ELF-1 (cell line): ENCODE measurements around the gene ZC3H7B.

Experiments used
- DNase-seq: peaks from one replicate; pipeline ENCODE4 v3.0.0-alpha.2; 2016; ENCODE audit warnings: low read depth, low spot score

The ZC3H7B gene

DNA sequence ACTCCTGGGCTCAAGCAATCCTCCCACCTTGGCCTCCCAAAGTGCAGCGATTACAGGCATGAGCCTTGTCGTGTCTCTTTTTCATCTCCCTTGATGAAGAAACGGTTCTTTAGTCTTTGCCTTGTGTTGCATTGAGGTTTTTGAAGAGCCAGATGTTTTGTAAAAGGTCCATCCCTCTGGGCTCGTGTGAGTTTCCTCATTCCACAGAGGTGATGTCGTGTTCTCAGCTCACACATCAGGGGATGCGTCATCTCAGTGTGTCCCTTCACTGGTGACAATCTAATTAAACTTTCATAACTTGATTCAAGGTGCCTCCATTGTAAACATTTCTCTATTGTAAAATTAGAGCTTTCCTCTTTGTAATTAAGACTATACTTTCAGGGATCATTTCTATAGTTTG, 50.7 kb downstream of the ZC3H7B start:
- peak; percentile 14 for DNase-seq

DNA sequence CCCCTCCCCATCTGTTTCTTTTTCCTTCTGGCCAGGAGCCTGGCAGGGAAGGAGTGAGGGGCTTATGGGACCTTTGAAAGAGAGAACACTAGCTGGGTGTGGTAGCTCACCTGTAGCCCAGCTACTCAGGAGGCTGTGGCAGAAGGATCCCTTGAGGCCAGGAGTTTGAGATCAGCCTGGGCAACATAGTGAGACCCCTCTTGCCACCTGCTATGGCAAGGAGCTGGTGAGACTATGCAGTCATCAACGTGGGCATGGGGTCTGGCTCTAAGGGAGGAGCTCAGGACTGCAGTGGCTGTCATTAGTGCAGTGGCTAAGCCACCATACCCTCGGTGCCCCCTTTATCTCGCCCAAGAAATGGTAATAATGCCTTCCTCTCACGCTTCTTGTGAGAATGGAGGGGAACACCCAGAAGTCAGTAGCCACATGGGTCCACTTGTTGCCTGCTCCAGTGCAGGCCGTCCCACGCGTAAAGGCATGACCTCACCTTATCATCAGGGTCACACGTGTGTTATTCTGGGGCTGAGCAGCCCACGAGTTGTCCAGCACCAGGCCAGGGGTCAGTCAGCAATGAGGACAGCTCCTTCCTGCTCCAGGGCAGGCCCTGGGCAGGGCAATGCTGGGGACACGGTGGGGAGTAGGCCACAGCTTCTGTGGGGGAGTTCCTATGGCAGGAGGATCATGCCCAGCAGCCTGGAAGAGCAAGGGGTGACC, 52.7 kb downstream of the ZC3H7B start:
- no peak for DNase-seq

DNA sequence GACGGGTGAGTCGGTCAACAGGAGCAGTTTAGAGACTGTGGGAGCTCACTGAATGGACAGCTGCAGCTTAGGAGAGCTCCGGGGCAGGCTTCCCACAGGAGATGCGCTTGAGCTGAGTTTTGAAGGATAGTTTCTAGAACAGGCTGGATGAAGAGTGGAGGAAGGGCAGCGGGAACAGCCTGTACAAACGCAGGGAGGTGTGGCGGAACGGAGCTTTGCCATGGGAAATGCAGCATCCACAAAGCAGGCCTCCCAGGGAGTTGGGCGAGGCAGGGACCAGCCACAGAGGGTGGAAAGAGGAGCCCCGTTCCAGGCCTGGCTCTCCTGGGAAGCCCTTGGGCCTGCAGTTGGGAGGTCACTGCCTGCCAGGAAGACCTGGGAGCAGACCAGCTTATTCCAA, 53.7 kb downstream of the ZC3H7B start:
- no peak for DNase-seq

DNA sequence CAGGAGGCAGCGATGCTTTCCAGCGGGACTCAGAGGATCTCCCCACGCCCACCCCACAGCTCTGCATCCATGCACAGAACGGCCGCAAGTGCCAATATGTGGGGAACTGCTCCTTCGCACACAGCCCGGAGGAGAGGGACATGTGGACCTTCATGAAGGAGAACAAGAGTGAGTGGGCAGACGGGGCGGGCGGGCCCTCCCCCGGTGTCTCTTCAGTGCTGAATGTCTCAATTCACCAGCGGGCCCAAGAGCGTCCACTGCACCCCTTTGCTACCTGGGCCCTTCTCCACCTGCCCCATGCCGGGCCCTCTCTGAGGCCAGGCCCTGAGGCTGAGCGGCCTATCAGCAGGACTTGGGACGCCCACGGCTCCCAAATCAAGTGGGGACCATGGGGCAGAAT, 54.6 kb downstream of the ZC3H7B start:
- DNase-seq: no peak

DNA sequence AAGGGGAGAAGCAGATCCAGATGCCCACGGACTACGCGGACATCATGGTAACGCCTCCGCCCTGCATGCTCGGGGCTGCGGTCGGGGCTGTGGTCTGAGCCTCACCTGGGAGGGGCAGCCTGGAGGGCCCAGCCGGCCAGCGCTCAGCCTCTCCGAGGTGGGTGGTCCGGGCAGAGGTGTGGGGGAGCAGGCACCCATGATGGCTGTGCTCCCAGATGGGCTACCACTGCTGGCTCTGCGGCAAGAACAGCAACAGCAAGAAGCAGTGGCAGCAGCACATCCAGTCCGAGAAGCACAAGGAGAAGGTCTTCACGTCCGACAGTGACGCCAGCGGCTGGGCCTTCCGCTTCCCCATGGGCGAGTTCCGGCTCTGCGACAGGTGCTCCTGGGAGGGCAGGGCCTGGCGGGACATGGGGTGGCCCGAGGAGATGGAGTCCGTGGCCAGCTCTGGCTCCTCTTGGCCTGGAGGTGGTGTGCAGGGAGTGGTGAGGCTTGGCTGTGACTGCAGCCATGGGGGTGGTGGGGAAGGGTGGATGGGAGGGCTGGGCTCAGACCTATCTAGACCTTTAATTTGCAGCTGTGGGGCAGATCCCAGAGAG, 55.2 kb downstream of the ZC3H7B start:
- no peak for DNase-seq

DNA sequence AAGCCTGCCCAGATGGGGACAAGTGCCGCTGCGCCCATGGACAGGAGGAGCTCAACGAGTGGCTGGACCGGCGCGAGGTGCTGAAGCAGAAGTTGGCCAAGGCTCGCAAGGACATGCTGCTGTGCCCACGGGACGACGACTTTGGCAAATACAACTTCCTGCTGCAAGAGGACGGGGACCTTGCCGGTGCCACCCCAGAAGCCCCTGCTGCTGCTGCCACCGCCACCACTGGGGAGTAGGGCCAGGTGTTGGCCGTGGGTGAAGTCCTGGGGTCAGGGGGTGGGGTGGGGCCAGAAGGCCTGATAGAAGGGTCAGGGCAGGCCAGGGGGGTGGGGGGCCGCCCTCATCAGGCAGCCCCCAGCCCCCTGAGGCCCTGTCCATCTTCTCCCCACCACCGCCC, 55.9 kb downstream of the ZC3H7B start:
- no peak for DNase-seq

DNA sequence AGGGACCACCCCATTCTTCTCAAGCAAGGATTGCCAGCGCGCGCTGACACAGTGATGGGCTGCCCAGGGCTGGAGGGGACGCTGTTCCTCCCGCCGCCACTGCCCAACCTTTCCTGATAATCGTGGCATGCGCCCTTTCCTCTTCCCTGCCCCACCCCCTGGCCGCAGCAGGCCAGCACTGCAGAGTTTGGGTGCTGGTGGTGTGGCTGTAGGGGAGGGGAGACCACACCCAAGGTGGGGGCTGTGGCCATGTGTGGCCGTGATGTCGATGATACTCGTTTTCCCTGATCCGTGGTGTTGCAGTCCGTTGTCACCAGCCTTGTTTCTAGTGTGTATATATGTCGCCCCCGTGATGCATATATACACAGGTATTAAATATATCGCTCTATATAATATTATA, 57.6 kb downstream of the ZC3H7B start:
- DNase-seq: no peak

DNA sequence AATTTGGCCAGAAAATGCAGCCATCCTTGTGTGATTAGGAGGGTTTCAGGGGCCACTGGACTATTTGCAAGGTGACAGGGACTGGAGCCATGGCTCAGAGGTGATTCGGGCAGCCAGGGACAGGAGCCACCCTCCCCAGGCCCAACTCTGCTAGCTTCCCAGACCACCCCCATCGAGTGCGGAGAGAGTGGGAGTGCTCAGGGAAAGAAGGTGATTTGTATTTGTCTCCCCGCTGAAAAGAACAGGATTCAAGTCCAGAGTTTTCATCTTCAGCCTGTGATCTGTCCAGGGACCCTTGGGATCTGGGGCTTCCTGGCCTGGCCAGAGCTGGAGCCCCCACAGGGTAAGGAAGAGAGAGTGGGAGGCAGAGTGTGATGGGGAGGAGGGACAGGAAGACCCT, 58.1 kb downstream of the ZC3H7B start:
- no peak for DNase-seq

DNA sequence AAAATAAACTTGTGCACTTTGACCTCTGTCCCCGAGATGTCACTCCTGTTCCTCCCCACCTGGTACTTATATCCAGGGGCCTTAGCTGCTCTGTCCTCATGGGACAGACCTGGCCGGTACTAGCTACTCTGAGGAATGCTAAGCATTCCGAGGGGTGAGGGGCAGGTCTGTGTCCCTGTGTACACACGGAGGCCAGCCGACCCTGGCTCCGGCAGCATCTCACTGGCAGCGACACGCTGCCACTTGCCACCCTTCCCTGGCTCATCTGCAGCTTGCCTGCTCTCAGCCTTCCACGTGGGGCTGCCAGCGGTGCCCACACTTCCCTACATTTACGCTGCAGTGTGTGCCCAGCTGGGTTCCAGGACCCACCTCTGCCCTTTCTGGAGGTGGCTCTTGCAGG, 58.8 kb downstream of the ZC3H7B start:
- DNase-seq: peak; percentile 77

DNA sequence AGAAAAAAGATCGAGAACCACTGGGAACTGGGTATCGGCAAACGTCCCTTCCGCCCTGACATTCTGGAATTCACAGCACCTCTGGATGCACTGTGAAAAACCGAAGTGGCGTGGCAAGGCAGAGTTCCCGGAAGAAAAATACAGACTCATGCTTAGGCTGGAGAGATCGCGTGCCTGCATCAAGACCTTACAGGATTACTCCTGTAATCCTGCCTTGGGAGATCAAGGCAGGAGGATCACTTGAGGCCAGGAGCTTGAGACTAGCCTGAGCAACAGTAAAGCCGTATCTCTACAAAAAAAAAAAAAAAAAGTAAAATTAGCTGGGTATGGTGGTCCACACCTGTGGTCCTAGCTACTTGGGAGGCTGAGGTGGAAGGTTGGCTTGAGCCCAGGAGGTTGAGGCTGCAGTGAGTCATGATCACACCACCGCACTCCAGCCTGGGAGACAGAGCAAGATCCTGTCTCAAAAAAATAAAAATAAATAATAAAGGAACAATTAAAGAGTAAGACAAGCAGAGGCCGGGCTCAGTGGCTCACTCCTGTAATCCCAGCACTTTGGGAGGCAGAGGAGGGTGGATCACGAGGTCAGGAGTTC, 60.5 kb downstream of the ZC3H7B start:
- DNase-seq: no peak

DNA sequence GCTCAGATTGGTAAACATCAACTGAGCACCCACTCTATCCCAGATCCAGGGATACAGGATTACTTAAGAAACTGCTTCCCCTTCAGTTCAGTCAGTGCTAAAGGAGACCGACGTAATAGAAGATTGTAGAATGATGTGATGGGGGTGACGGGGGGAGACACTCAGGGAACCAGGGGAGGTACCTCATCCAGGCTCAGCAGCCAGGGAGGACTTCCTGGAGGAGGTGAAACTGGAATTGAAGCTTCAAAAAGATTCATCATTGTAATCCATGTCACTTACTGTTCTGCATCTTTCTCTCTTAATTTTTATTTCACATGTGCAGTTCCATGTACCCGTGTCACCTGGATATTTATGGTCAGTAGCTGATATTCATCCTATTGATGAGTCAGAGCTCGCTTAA, 61.3 kb downstream of the ZC3H7B start:
- no peak for DNase-seq

DNA sequence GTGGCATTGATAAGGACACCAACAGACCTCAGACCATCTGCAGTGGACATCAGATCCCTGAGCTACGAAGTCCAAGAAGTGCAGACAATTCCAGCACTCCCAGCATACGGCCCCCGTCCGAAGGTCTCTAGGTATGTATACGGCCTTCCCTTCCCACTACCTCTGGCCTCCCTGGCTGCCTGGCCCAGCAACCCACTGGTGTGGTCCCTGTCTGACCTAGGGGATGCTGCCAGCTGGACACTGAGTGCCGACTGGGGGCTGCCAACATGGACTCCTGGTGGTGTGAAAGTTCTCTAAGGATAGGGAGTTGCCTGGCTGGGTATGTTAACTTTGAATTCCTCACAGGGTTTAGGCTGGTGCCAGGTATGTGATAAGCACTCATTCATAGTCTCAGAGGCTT, 62.9 kb downstream of the ZC3H7B start:
- DNase-seq: no peak

DNA sequence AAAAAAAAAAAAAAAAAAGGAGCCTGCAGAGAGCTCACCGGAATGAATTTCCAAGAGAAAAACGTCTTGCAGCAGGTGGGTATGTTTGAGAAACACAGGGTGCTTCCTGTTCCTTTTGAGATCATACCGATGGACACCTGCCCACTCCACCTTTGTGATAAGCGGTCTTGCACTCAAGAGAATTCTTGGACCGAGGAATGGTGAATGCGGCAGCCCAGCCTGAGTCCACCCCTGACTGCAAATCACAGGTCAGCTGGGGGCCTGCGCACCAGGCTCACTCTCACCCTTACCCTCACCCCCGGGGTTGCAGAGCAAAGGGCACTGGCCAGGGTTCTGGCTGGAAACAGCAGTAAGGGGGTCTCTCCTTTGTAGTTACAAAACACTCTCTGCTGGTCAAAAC, 63.6 kb downstream of the ZC3H7B start:
- DNase-seq: no peak

DNA sequence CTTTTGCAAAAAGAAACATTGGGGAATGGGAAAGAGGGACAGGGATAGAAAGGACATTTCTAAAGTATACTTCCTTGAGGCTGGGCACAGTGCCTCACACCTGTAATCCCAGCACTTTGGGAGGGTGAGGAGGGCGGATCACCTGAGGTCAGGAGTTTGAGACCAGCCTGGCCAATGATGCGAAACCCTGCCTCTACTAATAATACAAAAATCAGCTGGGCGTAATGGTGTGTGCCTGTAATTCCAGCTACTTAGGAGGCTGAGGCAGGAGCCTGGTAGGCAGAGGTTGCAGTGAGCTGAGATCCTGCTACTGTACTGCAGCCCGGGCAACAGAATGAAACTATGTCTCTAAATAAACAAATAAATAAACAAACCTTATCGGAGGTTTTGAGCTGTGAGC, 64.1 kb downstream of the ZC3H7B start:
- DNase-seq: no peak

DNA sequence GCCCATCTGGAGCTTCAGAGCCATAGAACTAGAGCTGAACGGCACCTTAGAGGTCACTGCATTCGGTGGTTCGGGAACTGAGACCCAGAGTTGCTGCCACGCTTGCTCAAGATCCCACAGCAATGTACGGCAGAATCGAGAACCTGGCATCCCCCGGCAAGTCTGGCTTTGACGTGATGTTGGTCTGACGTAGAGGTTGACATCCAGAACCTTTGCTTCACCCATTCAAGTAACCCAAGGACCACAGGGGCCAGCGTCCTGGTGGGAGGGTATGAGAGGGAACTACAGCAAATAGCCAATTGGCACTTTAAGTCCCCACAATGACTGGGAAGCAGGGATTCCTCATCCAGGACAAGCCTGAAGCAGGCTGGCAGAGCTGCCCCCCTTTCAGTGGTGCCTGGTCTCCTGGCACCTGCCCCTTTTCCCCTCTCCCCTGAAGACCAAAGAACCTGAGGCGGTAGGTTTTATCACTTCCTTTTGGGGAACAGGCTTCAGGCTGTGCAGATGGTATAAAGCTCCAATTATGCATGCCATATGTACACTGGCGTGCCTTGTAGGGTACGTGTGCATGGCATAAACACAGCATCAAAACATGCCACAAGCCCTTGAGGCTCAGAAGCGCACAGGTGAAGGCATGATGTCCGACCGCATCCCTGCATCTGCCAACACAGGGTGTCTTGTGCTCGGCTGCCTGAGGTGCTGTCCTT, 65.2 kb downstream of the ZC3H7B start:
- no peak for DNase-seq

DNA sequence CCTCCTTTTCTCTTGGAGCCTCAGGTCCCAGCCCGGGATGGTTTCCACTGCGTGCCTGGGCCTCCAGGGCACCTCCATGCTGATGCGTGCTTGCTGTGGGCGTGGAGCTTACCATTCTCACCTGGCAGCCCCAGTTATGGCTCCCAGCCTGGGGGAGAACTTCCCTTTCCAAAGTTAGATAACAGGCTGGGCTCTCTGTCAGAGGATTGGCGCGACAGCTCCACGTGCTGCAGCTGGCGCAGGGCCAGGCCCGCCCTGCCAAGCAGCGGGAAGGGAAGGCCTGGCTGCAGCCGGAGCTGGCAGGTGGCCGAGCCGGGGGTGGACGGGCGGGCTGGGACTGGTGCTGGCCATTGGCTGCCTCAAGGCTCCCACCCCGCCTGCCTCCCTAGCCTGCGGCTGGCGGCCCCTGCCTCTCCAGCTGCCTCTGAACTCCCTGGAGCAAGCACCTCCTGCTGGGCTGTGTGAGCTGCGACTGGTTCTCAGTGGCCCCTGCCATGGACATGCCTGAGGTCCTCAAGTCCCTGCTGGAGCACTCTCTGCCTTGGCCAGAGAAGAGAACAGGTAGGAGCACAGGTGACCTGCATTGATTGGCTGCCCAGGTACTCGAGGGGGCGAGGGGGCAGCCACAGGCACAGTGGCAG, 65.8 kb downstream of the ZC3H7B start:
- peak; percentile 80 for DNase-seq

DNA sequence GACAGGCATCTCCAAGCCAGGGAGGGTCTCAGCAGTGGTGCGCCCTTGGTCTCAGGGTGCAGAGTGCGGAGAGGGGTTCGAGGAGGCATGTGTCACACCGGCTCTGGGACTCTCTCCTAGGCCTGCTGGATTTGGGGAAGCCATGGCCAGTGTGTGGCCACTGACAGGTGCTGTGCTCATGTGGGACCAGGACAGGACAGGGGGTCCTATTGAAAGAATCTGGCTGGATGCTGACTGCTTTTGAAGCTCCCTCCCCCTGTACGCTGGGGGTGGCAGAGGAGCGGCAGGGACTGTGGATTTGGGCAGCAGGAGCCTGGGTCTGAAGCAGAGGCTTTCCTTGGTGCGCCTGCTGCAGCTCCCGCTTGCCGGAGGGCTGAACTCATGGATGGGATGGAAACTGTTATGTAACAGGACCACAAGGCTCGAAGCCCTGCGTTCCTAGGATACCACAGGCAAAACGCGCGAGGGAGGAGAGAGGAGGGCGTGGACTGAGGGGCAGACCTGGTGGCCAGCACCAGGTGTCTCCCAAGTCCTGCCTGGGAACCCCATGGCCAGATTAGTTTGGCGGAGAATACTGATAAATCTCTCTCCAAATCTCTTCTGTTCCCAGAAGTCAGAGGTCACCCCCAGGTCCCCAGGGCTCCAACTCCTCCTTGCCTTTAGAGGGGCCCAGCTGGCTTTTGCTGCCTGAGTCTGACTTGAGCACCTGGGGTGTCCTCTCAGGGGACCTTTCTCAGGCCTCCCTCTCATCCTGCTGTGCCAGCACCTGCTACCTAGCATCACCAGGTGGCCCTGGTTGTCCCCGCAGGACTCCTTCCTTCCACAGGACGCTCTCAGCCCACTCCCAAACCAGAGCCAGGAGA, 66.6 kb downstream of the ZC3H7B start:
- peak; percentile 56 for DNase-seq

DNA sequence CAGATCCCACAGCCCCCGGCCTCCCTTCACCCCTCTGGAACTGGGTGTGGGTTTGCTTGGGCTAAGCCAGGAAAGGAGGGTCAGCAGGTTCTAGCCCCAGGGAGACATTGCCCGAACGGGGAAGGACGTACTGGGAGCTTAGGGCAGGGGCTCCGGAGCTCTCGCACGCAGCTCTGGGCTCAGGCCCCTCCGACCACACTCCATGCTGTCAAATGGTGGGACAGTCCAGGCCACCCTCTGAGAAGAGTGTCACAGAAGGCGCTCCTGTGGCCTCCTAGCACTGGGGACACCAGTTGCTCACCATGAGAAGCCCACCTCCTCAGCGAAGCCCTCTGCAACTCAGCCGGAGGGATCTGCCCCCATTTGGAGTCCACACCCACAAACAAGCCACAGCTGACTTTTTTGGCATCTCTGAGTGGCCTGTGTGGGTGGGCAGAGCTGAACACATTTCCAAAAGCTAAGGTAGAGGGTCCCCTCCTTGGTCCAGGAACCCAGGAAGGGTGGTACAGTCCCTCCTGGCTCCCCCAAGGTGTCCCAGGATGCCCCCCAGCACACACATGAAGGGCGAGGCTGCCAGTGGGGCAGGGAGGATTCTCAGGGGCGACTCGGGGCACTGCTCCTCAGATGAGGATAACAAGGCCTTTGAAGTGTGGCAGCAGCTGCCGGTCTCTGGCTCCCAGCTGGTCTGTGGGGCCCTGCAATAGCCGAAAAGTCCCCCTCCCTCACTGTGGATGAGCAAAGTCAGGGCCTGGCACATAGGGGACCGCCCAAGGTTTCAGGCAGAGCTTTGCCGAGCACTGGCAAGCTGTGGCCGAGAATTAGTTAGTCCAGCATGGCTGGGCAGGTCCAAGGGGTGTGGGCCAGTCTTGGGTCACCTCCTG, 67.5 kb downstream of the ZC3H7B start:
- DNase-seq: no peak

DNA sequence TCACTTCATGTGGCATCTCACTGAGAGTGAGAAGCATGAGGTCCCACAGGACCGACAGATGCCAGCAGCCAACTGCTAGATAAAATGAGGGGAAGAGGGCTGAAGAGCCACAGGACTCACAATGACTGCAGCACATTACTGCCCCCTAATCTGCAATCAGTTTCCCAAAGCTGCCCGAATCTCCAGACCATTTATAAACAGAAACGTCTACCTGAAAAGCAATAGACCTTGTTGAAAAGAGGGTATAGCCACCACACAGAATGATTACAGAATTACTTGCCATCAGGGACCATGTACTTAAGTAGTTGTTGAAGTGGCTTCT, 68.1 kb downstream of the ZC3H7B start:
- no peak for DNase-seq

DNA sequence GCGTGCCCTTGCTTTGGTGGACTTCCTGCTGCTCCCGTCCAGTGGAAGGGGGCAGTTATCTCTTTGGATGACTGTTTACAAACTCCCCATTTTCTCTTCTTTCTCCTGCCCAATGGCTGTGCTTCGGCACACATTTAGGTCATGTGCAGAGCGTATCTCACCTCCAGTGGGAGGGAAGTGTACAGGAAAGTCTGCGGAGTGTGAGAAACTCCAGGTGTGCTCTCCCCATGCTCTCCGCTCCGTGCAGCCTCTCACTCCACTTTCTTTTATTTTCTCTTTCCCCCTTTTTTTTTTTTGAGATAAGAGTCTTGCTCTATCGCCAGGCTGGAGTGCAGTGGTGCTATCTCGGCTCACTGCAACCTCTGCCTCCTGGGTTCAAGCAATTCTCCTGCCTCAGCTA, 68.5 kb downstream of the ZC3H7B start:
- no peak for DNase-seq
